ENCODE results near the gene DUSP2.

DUSP2 gene

DNA sequence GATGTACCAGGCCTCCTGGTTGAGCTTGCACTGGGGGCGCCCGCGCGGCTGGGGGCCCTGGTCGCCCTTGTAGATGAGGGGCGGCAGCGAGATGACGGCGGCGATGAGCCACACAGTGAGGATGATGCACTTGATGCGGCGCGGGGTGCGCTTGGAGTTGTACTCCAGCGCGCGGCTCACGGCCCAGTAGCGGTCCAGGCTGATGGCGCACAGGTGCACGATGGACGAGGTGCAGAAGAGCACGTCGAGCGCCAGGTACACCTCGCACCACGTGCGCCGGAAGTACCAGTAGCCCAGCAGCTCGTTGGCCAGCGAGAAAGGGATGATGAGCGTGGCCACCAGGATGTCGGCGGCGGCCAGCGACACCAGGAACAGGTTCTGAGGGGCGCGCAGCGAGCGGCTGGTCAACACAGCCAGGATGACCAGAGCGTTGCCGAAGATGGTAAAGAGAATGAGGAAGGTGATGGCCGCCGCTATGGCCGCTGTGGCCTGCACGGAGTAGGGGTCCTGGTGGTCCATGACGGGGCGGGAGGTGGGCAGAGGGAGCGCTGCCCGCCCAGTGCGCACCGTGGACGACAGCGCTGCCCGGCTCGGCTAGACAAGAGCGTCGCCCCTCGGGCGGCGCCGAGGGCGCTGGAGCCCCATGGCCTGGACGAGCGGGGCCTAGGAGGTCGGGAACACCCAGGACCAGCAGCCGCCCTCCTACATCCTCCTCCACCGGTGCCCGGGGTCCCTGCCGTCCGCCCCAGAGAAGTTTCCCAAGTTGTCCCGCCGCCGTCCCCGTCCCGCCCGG, 29.4 kb downstream of the DUSP2 start:
- DNase-seq, result no peak

DNA sequence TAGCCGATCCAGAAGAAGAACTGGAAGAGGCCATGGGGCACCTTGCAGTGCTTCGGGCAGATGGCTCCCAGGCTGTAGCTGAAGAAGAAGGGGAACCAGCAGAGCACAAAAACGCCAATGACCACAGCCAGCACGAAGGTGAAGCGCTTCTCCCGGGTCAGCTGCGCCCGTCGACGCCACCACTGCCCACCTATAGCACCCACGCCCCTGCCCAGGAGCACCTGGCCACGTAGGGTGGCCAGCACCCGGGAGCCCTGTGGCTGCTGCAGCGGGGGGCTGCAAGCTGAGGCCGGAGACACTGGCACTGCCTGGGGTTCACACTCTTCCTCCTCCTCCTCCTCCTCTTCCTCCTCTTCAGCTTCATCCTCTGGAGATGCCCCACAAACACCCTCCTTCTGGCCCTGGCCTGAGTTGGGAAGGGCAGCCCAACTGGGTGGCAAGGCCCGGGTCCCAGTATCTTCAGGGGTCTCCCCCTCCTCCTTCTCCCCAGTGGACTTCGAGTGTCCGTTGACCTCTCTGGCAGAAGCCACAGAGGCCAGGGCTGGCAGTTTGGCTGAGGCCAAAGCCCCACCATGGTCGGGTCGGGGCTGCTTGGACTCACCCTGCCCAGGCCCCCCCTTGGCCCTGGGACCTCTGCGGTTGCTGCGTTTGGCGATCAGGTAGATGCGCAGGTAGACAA, 30.2 kb downstream of the DUSP2 start:
- DNase-seq, result no peak

DNA sequence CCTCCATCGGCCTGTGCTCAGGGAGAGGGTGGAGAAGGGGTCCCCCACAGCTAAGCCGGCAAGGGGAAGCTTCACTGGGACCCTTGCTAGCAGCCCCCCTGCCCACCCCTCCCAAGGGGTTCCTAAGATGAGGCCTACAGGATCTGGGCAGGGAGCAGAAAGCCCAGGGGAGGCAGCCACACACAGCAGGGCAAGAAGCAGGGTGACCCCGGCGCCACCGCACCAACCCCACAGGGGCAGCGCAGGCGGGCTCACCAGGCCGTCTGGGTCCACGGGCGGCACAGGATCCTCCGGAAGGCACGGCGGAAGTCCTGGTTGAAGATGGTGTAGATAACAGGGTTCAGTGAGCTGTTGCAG, 30.7 kb downstream of the DUSP2 start:
- no peak for DNase-seq

DNA sequence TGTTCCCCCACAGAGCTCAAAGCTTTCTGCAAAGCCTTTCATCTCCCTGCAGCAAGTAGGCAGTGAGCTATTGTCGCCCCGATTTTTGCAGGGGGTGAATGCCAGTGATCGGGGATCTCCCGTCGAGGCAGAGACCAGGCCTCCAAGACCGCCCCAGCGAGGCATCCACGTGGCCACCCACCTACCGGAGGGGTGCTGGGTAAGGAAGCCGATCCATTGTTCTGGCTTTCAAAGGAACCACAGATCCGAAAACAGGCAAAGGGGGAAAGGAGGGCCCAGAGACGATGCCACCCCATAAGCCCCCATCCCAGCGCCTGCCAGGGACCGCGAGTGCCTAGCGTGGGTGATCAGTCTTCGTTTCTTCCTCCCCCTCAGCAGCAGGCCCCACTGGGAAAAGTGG, 31.3 kb downstream of the DUSP2 start:
- peak in 6 of 56 donors; percentile 9 to 32 (median 12) for DNase-seq

DNA sequence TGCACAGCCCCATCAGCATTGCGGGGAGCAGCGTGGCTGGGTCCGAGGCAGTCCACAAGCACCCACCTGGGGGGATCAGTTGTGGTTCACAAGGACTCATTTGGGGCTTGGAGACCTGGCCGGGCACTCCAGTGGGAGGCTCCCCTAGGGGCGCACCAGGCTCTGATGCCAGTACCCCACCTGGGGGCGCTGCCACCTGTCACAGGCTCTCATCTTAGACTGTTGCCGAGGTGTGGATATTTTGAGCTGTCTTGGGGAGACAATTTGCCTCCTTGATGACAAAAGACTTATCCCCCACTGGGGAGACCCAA, 31.9 kb downstream of the DUSP2 start:
- DNase-seq, result no peak

DNA sequence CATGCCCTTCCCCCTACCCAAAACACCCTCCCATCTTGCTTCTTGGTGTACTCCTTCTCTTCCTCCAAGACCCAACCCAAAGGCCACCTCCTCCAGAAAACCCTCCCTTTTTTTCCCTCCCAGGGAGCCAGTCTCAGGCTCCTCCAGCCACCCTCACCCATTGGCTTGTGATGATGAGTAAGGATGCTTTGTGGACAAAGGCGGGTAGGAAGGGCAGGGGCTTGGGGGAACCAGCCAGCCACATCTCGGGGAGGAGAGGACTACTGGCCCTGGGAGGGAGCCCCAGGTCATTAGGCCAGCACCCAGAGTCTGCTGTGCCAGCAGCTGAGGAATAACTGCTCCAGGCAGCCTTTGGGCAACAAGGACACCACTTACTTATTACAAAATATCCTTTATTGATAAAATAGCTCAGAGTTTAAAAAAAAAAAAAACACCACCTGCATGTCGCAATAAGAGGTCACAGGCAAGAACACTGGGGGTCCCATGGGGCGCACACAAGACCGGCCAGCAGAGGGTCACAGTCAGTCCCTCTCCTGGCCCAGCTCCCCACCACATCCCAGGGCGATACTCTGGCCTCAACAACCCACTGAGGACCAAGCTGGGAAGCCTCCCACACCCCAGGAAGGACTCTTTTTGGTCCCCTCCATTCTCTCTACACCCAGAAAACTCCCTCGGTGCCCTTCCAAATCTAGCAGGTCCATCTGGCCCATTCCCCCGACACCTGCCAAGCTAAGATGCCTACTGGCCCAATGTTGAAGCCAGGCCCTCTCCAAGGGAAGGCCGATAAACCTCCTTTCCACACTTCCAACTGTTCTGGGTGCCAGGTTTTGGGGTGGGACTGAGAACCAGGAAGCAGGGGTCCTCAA, 32.5 kb downstream of the DUSP2 start:
- no peak for DNase-seq

DNA sequence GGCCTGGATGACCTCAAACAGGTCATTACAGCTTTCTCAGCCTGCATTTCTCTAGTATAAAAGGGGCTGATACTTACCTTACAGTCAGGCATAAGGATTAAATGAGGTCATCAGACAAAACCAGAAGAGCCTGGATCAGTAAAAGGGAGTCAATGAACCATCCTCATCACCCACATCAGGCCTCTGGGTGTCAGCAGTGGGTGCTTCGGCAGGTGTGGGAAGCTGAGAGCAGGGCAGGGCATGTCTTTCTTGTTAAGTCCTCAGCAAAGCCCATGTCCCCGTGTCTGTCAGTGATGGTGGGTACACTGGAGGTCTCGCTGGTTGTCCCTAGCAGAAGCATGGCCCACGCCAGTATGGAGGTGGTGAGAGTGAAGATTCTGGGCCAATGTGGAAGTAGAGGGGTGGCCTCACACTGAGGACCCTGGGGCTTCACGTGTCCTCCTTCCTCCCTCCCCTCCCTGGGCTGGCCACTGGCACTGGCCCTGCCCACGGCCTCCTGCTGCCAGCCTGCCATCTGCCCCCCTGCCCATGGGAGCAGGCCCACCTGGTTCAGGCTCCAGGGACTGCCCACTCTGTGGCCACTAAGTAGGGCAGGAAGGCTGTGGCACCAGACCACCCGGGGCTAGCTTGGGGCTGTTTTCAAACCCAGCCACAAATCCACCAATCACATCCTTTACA, 33.3 kb downstream of the DUSP2 start:
- no peak for DNase-seq

DNA sequence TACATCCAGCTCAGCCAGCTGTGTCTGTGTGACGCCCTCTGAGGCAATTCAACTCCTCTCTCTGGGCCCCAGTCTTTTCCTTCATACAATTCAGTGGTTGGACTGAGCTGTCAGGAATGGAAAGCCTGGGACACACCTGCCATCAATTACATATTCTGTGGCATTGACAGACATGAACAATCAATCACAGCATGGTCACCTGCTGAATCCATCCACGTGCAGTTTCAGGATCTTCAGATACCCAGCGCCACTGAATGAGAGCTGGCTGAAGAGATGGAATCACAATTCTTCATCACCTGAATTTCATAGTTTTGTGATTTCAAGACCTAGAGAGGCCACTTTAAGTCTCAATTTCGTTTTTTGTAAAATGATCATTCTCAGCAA, 34.0 kb downstream of the DUSP2 start:
- DNase-seq, result no peak

DNA sequence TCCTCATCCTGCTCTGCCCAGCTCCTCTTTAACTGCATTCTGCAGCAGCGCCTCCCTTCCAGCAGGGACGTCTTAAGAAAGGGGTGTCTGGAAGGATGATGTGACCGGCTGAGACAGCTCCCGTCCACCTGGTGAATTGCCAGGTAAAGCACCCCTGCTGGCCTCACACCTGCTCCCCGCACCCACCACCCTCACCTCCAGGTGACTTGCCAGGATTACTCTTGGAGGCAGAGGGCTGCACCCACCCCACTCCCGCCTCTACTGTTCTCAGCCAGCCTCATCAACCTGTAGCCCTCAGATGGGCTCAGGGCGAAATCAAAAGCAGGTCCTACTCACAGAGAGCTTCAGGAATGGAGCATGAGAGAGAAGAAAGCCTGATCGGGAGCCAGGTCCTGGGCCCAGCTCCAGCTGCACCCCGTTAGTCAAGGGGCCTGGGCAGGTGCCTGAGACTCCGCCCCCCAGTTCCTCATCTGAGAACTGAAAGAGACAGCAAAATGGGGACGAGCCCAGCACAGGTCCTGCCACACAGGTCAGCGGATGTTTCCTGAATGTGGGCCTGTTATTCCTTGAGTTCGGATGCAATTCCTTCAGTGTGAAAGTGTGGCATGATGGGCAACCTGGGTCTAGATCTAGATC, 34.5 kb downstream of the DUSP2 start:
- no peak for DNase-seq

DNA sequence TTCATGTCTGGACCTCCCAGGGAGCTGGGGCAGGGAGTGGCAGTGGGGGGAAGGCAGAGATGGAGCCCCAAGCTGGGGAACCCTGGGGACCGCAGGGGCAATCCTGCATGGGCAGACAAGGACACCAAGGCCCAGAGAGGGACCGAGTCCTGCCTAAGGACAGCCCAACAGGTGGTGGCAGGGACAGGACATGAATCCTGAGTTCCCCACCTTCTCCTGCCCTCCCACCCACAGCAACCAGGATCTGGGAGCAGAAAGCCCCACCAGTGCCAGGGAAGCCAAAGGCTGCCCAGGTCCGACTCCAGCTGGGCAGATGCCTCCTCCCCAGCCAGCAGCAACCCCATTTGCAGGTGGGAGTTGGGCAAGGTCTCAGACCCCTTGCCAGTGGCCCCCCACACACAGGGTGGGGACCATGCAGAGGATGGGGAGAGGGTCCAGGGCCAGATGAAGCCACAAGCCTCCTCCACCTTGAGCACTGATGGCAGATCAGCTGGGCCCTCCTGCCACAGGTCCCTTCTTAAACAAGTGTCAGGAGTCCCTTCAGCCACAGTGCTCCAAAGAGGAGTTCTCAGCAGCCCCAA, 35.2 kb downstream of the DUSP2 start:
- no peak for DNase-seq

DNA sequence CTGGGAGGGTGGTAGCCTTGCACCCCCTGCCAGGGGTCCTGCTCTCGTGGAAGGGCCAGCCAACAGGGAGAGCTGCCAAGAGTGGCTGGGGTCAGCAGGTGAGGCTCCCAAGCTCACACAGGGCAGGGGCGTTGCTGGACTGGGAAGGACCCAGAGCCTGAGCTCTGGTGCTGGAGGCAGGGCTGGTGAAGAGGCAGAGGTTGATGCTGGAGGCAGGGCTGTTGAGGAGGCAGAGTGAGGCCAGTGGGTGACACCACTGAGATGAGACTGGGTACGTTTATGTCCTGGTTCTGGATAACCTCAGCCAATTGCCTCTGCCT, 35.9 kb downstream of the DUSP2 start:
- no peak for DNase-seq

DNA sequence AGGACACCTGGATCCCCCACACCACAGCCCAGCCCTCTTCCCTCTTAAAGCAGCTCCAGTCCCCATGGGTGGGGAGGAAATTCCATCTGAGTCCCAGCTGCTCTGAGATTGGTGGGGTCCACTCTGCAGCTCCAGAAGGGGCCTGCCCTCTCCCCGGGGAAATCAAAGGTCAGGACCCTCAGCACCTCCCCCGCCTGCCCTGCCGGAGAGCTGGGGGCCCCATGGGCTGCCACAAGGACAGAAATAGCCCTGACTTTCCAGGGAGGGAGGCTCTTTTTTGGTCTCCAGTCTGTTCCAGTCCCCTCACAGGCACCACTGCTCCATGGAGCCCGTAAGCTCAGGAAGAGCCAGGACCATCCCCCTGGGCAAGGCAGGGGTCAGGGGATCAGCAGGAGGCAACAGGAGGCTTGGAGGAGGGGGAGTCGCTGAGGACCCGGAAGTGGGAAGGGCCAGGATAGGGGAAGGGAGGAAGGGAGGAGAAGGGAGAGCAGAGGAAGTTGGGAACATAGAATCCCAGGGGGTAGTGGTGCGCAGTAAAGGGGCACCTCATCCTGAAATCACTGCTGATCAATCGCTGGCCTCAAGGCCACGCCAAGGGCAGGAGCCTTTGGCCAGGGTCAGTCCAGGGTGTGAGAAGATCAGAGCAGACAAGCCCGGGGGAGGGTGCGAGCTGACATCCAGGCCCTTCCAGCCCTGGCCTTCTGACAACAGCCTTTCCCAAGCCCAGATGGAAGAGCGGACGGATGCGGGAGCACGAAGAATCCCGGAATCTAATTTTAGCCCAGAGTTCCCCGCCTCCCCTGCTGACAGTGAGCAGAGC, 36.5 kb downstream of the DUSP2 start:
- DNase-seq, result no peak

DNA sequence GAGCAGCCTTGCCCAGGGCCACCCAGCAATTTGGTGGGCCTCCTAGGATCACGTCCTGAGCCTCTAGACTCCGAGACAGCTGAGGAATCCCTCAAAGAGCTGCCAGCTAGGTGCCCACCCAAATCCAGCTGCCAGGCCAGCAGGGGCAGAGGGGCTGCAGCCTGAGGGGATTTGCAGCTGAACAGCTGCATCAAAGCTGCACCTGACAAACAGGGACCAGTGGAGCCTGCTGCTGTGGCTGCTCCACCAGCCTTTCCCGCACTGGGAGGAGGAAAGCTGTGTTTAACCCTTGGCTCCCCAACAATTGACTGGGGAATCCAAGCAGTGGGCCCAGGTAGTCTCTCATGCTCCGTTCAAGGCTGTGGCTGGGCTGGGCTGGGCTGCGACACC, 37.1 kb downstream of the DUSP2 start:
- no peak for DNase-seq

DNA sequence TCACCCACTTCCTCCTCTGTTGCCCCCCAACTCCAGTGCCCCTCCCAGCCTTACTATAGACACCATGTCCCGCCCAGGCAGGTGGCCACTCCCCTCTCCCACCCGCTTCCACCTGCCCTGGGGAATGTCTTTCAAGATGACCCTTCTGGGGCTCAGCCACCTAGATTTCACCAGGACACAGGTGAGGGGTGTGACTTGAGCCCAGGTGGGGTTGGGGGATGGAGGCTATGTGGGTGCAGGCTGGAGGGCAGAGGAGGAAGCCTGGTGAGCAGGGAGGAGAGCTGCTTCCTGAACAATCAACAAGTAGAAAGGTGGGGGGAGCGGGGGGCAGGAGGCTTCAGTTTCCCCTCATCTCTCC, 37.6 kb downstream of the DUSP2 start:
- DNase-seq, result no peak

DNA sequence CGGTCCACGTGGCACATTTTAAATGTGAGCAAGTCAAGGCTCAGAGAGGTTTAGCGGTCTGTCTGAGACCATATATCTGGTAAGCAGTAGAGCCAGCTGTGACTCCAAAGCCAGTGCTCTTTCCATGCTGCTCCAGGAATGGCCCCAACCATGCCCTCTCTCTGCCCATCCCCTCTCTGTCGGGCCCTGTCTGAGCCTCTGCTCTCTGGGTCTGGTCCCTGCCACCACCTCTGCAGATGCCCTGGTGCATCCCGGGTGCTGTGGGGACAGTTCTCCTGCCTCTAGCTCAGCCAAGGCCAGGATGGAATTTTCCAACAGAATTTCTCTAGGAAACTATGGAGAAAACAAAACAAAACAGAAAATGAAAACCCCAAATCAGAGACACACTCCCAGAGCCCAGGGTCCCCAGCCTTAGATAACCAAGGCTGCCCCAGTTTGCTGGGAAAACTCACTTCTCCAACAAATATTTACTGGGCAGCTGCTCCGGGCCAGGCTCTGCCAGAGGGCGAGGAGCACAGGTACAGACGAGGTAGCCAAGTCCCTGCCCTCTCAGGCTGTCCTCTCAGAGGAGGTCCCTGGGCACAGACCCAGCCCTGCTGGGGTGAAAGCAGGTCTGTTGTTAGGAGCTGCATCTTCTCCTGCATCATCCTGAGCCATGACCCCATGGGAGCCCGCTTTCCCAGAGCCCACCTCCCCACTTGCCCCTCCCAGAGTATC, 38.1 kb downstream of the DUSP2 start:
- no peak for DNase-seq

DNA sequence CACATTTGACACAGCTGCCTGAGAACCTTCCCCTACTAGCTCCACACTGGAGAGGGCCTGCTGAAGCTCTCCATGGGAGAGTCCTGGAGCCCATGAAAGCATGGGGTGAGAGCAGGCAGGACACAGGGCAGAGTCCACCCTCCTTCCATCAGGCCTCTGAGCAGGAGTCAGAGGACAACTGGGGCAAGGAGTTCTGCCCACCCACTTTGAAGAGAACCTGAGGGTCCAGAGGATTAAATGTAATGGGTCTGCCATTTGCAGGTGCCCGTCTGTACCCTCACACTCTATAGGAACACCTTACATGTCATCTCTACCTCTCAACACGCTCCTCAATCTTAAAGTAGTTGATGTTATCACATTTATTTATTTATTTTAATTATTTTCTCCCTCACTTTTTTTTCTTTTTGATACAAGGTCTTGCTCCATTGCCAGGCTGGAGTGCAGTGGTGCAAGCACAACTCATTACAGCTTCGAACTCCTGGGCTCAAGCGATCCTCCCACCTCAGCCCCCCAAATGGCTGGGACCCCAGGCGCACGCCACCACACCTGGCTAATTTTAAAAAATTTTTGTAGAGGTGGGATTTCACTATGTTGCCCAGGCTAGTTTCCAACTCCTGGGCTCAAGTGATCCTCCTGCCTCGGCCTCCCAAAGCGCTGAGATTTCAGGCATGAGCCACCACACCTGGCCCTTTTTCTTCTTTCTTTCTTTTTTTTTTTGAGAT, 39.1 kb downstream of the DUSP2 start:
- DNase-seq, result no peak

DNA sequence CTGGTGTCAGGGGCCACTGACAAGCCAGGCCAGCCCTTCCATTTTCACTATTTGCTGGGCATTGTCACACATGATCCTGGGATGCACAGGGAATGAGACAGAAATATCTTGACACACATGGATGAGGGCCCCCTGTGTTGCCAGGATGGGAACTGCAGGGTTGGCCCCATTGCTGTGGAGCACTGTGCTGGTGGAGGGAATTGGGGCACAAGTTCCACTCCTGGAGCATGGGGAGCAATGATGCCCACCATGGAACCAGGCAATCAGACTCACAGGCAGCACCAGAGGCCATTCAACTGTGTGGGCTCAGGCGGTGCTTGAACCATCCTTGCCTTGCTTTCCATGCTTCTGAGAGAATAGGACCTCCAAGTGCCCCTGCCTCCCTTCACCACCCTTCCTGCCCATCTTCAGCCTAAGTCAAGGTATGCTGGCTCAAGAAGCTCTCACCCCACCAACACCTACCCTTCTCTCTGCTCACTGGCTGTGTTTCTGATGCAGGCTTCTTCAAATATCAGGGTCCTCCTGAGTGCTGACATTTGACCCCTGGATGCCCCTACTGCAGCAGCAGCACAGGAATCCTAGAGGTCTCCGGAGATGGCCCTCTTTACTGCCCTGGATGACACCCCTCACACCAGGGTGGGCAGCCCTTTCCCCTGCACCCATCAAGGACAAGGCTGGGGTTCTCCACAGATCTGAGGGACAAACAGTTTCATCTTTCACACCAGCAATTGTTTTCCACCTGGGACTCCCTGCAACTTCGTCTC, 39.9 kb downstream of the DUSP2 start:
- DNase-seq, result no peak

DNA sequence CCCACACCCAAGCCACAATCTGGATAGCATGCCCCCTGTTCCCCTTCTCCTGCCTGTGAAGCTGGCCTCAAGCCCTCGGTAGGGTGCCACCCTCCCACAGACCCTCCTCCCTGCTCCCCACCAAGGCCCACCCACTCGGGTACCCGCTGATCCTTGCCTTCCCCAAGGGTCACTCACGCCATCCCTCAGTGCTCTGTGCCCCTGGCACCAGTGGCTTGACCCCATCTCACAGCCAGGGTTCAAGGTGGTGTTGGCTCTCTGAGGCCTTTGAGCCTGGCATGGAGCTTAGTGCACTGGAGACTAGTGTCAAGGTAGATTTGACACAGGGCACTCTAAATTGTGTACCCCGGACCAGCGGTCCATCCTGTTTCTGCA, 40.8 kb downstream of the DUSP2 start:
- no peak for DNase-seq
